HG02943 (cell line): ENCODE results near the gene CDX1.
A peak's percentile ranks its signal among the peaks of the same experiment; 100 is the strongest.

ENCODE experiments used
- ATAC-seq: cut with Tn5 transposase; IDR thresholded peaks from one replicate; pipeline ENCODE4 v1.9.1; 2021; ENCODE audit warnings: mild to moderate bottlenecking, low read depth, moderate library complexity; ENCODE audit not compliant: unreplicated experiment

Gene CDX1

DNA sequence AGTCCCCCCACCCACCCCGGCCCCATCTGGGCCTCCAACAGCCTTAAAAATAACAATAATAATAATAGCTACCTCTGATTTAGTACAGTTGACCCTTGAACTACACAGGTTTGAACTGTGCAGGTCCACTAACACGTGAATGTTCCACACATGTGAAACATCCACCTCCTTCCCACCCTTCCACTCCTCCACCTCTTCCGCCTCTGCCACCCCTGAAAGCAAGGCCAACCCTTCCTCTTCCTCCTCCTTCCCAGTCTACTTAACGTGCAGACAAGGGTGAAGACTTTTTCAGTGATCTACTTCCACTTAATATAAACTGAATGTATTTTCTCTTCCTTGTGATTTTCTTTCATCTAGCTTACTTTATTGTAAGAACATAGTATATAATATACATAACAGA lies 21.7 kb upstream of the CDX1 start:
- no peak for ATAC-seq

DNA sequence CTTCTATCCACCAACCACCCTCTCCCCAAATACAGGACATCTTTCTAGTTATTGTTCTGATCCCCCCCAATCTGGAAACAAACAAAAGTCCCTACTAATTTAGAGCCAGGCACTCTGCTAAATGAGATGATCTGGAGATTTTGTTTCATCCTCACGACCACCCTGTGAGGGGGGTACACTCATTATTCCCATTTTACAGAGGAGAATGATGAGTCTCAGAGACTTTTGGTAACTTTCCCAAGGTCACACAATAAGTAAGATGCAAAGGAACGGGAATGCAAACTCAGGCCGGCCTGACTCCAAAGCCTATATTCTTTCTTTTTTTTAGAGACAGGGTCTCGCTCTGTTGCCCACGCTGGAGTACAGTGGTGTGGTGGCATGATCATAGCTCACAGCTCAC lies 20.3 kb upstream of the CDX1 start:
- no peak for ATAC-seq

DNA sequence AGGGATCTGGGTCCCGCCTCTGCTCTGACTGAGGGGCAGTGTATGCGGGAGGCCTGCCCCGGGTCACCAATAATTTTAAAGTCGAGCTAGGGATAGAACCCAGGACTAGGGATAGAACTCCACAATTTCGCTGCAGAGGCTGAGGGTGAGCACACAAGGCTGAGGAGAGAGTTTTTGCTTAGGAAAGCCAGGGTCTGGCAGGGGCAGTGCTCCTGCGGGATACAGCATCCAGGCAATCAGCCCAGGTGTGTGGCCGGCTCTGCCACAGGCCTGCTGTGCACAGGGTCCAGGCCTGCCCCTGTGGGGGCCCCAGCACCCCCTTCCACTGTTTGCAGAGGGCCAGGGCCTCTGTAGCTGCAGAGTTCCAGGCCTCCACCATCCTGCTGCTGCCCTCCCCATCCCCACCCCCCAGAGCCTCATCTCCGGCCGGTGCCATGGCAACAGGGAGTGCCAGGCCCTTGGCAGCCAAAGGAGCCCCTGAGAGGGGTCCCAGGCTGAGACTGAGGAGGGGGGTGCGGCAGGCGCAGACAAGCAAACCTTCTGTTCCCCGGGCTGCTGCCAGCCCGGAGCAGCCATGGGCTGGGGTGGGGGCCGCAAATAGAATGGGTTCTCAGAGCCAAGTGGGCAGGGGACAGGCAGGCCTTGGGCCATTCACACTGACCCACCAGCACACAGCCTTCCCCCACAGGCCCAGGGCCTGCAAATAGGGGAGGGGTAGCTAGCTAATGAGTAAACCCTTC lies 19.5 kb upstream of the CDX1 start:
- ATAC-seq: no peak

DNA sequence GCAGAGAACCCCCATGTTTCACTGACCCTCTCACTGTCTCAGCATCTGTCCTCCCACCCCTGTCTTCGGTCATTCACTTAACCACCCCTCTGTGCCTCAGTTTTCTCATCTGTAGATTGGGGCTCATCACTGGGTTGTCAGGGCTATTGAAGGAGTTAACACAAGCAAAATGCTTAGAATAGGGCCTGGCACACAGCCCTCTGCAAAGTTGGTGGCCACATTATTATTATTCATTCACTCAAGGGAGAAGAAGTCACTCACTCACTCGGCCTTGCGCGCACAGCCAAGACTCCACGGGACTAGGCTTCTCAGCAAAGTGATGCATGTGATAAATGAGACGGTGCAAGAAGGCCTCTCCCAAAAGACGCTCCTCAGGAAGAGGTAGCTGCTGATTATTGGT lies 18.9 kb upstream of the CDX1 start:
- ATAC-seq: no peak

DNA sequence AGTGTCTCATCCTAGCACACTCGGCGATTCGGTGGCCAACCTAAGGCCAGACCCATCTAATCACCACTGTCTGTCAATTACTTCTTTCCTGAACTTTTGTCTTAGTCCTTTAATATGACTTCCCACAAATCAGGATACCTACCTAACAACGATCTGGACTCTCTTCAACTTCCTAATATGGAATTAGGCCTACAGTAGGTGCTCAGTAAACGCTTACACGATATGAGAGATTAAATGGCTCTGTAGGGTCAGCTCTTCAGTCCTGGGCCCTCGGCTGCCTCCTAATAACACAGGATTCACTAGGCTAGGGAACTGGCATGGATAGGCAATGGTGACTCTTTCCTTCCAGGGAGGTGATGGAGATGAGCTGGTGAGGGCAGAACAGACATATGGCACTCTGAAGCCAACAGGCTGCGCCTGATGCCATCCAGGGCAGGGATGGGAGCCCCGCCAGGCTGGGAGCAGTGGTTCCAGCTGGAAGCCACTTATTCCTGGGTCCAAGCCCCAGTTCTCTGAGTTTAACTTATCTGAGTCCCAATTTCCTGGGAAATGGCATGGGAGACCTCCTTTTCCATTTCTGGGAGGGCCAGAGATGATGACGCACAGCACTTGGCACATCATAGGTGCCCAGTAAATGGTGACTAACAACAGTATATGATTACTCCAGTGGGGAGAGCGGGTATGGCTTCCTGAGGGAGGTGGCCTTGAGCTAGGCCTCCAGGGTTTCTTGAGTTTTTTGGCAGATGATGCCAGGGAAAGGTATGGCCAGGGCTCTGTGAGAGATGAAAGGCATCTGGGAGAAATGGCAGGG lies 18.3 kb upstream of the CDX1 start:
- ATAC-seq: no peak

DNA sequence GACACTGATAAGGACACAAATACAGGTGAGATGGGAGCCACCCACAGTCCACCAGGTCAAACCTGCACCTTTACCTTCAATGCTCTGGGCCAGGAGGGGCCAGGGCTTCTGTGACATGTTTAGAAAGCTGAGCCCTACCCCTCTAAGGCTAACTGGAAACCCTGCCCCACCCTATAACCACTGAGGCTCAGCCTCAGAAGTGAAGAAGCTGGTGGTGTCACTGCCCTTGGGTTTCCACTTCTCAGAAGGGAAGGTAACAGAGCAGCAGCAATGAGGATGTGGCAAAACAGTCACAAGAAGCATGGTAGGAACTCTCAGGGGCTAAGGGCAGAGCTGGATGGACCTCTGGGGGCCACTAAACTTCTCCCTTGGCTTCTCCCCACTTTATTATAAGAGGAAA lies 17.0 kb upstream of the CDX1 start:
- no peak for ATAC-seq

DNA sequence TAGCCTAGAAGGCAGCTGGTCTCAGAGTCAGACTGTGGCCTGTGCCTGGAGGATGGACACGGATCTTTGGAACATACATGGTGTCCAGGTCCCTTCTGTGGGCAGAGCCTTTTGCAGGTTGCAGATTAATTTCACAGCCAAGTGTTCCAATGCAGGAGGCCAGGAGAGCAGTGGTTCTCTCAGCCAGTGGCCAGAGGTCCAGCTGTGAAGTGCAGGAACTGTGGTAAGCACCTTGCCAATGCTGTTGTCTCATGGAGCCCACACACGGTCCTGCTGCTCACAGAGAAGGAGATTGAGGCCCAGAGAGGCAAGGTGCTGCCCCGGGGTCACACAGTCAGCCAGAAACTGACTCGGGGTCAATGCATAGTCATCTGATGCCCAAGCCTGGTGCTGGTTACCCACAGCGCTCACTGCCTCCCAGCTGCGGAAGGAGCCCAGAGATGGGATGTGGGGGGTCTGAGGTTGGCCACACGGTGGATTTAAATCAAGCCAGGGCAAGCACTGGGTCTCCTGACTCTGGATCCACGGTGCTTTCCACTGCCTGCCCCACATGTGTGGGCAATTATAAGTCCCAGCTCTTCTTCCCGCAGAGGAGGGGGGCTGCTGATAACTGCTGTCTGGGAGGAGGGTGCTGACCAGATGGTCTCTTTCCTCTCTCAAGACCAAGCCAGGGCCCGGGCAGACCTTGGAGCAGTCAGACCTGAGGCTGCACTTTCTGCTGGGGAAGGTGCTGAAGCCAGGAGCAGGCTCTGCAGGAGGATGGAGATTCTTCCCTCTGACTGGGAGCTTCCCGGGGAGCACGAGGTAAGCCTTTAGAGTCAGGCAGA lies 13.7 kb upstream of the CDX1 start:
- no peak for ATAC-seq

DNA sequence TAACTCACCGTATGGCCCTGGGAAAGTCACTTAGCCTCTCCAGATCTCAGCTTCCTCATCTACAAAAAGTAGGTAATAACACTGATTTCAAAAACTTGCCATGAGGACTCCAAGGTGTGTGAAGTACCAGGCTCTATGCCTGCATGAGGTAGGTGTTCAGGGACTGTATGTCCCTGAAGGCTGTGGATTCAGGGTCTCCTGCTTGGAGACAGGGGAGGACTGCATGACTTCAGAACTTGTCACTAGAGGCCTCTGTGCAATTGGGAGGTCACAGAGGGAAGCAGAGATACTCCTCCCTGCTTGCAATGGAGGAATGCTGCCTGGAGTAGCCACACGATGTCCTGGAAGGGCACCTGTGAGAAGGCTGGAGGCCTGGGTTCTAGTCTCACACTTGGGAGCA lies 13.1 kb upstream of the CDX1 start:
- ATAC-seq: no peak

DNA sequence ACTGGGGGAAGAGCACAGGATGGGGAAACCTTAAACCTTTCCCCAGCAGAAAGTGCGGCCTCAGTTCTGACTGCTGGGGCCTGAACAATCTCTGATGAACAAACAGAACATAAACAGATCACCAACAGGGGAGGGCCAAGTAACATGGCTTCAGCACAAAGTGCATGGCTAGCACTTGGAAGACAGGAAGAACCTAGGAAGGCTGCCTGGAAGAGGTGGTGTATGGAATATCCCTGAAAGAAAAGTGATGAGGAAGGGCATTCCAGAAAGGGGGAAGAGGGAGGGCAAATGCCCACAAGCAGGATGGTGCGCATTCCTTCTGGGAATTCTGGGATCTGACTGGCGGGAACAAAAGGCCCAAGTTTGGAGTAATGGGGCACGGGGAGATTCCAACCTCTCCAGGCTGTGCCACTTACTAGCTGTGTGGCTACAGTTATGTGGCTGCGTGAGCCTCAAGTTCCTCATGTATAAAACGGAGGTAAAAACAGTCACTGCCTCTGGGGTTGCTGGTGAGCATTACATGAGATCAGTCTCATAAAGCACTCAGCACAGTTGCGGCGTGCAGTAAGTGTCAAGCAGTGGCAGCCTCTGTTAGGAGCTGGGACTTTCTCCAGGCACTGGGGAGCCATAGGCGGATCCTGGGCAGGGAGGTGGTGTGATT lies 12.5 kb upstream of the CDX1 start:
- ATAC-seq: no peak

DNA sequence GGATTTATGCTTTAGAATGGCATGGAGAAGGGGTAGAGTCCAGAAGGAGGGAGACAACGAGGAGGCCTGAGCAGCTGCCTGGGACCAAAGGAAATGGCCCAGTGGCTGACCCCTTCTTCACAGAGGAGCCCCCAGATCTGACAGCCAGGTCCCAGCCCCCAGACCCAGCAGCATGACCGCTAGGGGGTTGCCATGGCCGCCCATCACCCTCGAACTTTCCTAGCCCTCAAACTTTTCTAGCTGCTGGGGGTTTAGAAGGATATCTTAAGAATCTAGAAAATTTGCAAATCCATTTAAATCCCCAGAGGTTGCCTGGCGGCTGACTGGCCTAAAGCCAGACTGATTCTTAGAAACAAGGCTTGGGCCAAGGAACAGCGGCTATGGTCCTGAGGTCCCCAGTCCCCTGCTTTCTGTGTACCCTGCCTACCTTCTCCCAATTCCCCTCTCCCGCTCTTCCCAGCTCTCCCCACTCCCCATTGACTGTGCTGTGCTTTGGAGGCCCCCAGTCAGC lies 11.9 kb upstream of the CDX1 start:
- ATAC-seq: no peak

DNA sequence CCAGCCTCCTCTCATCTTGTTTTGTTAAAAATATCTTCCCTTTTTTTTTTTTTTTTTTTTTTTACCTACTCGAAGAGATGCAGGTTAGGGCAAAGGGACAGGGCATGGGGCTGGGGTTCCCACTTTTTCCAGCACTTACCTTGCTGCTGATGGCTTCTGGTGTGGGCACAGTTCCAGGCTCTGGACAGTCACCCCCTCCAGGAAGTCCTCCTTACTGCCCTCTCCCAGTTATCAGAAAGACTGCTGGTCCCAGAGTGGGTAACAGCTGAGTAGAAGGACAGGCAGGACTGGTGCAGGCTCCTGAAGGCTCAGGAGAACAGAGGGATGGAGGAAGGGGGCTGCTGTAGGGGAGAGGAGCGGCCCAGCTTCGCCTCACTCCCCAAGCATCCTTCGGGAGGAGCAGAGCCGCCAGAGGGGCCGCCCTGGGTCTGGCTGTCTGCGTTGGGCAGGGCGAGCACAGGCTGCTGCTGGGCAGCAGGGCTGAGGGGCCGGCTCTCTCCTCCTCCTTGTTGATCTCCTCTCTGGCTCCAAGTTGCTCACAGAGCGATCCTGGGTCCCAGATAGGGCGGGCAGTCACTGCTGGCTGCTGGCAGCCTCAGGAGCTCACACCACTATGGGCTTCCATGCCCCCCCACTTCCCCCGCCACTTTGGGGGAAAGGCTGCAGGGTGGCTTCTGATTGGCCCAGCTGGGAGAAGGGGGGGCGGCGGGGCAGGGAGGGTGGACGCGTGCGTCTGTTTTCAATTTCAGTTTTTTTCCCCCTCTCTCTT lies 11.1 kb upstream of the CDX1 start, which contains the start of gene PDGFRB:
TSS of gene PDGFRB (minus strand) at position 588 of the 769 bp plus-strand sequence. CDS start 18,798 bp downstream, outside the sequence.
- peak; percentile 63 for ATAC-seq

DNA sequence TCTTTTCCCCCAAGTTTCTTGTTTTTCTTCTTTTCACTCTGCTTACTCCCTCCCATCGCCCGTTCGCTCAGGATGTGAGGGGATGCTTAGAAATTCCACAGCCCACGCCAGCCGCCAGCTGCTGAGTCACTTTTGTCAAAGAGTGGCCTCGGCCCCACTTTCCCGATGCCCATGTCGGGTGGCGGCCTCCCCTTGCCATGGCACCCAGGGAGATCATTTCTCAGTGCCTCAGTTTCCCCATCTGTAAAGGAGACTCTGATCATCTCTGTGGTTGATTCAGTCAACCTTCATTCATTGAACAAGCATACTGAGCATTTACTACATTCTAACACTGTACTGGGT lies 10.6 kb upstream of the CDX1 start:
- ATAC-seq: peak; percentile 4

DNA sequence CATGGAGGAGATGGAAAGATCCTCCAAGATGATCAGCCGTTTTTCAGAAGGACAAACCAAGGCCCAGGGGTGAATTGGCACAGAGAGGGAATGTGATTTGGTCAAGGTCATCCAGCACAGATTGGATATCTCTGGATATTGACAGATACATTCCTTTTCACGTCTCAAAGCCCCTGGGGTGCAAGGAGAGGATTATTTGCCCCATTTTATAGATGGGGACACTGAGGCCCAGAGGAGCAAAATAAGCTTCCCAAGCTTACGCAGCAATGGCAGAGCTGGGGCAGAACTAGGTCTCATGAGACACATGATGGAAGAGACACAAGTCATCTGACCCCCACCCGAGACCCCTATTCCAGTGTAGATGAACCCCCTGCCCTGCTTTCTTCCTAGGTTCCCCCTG lies 10.0 kb upstream of the CDX1 start:
- no peak for ATAC-seq

DNA sequence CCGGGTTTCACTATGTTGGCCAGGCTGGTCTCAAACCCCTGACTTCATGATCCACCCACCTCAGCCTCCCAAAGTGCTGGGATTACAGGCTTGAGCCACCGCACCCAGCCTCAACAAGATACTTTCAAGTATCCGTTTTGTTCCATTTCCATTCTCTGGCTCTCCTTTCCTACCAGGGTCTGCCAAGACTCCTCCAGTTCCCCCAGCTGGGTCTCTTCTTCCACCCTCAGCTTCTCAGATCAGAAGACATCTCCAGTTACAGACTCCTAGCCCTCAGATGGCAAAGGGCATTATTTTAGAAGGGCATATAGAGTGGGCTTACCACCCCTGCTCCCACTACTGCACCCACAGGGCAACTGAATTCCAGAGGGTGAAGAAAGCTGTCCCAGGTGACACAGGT lies 9.4 kb upstream of the CDX1 start:
- no peak for ATAC-seq

DNA sequence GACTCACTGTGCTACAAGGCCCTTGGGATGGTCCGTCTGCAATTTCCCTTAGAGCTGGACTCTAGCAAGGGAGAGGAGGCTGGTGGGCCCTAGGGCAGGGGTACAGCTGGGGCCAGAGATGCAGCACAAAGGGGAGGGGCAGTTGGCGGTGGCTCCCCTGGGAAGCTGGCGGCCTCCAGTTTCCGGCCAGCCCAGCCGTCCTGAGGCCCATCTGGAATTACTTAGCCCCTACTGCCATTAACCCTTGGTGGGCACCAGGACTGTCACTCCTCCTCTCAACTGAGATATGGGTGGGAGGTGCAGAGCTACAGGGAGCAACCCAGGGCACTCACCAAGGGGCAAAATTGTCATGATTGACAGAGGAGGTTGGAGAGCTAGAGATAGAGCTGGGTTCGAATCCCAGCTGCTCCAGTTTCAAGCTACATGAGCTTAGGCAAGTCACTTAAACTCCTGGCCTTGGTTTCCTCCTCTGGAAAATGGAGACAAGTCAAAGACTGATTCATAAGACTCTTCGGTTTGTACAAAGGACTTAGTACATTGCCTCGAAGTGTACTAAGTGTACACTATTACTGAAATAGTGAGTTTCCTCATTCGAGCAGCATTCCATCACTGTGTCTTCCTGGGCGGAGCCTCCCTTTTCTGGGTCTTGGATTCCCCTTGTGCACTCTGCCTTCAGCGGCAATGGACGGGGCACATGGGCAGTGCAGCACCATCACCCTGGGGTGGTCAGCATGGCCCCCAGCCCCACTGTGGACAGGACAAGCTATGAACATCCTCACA lies 8.2 kb upstream of the CDX1 start:
- no peak for ATAC-seq

DNA sequence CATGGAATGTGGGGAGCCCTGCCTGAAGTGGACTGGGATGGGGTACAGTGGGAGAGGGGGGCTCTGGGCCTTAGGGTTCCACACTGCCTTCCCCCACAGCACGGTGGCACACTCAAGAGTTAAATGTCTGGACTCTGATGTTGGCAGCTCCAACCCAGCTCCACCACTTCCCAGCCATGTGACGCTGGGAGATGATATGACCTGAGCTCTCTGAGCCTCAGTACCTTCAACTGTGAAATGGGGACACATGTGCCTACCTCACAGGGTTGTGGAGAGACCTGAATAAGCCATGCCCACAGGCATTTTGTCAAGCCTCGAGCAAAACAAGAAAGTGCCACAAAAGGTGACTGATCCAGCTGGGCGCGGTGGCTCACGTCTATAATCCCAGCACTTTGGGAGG lies 7.5 kb upstream of the CDX1 start:
- ATAC-seq: no peak

DNA sequence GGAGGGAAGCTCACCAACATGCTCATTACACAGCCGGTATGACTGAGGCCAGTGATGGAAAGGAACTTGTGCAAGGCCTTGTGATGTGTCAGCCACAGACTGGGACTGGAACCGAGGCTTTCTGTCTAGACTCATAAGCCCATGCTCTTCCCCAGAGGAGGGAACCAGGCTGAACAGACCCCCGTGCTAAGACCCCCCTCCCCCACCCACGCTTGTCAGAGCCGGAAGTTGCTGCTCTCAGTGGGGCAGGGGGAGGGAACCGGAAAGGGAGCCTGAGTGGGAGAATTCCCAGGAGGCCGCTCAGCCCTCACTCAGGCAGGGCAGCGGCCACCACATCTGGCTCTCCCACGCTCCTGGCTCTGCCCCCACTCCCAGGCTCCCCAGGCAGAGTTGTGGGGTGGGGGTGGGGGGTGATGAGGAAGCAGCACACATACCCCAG lies 6.8 kb upstream of the CDX1 start:
- ATAC-seq: no peak

DNA sequence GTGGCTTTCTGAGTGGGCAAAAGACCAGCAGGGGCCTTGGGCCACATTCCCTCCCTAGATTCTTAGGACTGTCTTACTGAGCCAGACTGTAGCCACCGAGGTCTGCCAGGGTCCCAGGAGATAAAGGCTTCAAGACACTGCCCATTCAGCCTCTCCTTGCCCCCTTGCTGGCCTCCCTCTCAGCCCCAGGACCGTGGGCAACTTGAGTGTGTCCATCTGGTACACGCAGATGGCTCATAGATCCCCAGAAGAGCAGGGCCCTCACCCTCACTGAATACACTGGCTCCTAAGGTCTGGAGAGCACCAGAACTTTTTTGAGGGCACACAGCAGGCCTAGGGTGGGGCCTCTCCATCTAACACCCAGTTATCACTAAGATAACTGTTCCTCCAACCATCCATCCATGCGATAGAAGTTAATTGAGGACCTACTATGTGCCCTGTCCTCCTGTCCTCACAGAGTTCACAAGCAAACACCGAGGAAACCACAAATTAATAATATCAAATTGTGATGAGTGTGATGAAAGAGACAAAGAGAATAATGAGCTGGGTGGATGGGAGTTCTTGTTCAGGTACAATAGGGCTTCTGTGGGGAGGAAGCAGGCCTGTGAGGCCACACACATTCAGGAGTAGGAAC lies 6.0 kb upstream of the CDX1 start:
- ATAC-seq: no peak
